HG03025 (cell line): ENCODE measurements around the gene IQCF2.
"Not testable (repeated sequence)": the region's sequence is repeated elsewhere in the genome, so short reads cannot be mapped to it uniquely, and the experiment has no call there.

ENCODE experiments used
- ATAC-seq: cut with Tn5 transposase; IDR thresholded peaks from one replicate; pipeline ENCODE4 v1.9.1; 2021; ENCODE audit warnings: mild to moderate bottlenecking, moderate library complexity; ENCODE audit not compliant: unreplicated experiment, low FRiP score

Gene IQCF2

DNA sequence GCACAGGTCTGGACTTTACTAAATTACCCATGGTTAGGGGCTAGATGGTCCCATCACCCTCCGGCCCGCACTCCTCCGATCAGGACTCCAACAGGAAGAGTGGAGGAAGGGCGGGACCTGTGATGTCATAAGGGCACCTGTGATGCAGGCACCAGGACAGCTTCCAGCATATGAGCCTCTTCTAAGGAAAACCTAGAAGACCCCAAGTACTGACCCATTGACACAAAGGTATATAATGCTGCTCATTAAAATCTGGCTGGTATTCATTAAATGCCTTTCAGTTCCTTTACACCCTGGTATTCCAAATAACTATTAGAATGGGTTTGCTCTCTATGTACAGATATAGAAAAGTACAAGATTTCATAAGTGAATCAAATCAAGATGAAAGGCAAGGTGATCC lies 14.1 kb downstream of the IQCF2 start, which contains the start of gene IQCF5:
IQCF5 (minus strand) TSS at position 101 of the 400 bp plus-strand sequence; CDS start at position 31, 70 bp downstream.
- ATAC-seq = no peak

- ATAC-seq = no peak
Measured at GRCh38 chr3:51876186-51876585, 14.8 kb downstream of the IQCF2 start.

DNA sequence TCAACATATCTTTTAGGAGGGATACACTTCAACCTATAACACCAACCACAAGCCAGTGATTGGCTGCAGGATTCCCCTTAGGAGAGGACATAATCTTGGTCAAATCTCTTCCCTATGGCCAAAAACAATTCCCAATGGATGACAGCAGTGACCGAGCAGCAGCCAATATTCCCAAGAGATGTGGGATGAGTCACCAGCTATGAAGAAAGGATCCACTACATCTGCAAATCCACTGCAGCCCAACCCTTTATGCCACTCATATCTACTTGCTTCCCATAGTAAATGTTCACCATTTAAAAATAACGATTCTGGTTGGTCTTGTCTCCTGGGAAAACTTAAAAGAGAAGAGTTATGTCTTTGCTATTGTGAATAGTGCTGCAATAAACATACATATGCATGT lies 18.5 kb downstream of the IQCF2 start:
- ATAC-seq = no peak

- ATAC-seq = no peak
Measured at GRCh38 chr3:51886447-51886846, 25.0 kb downstream of the IQCF2 start.

DNA sequence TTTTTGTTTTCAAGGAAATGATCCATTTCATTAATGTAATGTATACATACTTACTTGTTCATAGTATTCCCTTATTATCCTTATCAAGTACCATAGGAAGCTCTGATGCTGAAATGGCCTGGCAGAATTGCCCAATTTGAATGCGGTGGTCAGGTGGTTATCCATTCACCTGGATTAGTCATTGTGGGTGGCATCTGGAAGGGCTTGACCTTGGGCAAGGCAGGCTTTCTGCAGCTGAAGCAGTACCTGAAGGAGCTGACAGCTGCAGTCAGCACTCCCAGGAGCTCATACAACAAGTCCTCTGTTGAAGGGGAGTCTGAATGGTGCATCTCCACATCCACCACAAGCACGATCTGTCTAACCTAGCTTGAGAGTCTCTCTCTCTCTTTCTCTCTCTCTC lies 26.2 kb downstream of the IQCF2 start:
- ATAC-seq = no peak

DNA sequence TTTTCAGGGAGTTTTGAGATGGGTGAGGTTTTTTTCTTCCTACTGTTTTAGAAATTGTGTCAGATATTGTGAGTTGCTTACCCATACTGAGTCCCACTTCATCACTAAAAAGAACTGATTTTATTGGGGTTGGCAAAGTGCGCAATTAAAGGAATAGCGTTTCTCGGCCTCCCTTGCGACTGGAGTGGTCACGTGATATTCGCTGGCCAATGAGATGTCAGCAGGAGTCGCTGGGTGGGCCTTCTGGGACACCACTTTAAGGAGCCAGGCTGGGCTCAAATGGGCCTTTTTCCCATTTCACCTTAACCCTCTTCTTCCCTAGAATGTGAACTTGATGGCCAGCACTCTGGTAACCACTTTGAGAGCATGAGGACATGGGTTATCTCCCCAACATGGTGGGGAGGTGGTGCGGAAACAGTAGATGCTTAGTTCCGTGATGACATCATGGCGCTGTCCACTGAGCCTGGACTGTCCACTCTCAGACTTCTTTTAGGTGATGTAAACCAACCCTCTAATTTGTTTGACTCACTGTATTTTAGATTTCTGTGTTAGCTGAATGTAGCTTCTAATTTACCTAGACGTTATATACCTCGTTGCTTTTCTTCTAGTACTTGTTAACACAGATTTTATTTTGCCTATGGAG lies 27.2 kb downstream of the IQCF2 start:
- no peak for ATAC-seq

DNA sequence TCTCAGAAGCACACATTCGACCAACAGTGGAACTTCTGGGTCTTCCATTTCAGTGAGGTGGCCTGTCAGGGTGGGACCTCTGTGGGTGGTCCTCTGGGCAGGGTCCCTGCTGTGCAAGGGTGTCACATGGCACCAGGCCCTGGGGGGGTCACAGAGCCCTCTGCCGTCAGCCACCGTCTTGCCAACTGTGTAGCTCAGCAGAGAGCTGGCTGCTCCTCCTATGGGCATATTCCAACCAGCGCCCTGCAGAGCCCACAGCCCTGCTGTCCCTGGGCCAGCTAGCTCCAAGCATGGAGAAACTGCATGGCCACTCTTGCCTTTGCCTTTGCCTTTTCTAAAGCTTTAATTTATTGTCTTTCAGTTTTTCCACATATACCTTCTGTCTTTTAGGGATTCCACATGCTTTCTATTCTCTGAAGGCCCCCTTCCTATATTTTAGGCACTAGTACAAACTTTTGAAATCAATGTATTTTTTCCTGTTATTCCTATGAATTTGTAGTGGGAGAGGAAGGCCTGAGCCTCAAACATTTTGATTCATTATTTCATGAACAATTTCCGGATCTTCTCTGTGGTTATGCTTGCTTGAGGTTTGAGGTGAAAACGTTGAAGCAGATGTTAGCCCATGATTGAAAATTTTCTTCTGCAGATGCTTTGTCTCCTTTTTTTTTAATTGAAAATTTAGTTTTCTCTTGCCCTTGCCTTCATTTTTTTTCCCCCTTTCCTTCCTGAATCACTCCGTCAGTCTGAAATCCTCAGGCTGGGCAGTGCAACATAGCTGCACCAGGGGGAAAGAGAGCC lies 30.0 kb downstream of the IQCF2 start:
- no peak for ATAC-seq

- no peak for ATAC-seq
Measured at GRCh38 chr3:51894391-51894790, 33.0 kb downstream of the IQCF2 start.

DNA sequence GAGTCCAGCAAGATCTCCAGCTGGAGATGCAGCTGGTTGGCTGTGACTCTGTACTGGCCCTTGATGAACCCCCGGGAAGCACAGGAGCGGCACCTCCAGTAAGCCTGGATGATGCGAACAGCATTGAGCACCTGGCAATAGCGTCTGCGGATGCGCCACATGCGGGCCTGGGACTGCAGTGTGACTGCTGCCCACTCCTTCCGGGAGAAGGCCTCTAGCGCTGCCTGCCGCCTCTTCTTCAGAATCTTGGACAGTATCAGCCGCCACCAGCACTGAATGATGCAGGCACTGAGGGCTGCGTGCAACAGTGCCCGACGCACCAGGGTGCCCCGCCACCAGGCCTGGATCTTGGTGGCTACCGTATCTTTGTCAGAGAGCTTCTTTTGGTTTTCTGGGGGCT lies 33.5 kb downstream of the IQCF2 start:
- ATAC-seq = no peak

- no peak for ATAC-seq
Measured at GRCh38 chr3:51896607-51897305, 35.3 kb downstream of the IQCF2 start.

GRCh38 chr3:51897391-51897790 lies 36.0 kb downstream of the IQCF2 start:
- no peak for ATAC-seq

DNA sequence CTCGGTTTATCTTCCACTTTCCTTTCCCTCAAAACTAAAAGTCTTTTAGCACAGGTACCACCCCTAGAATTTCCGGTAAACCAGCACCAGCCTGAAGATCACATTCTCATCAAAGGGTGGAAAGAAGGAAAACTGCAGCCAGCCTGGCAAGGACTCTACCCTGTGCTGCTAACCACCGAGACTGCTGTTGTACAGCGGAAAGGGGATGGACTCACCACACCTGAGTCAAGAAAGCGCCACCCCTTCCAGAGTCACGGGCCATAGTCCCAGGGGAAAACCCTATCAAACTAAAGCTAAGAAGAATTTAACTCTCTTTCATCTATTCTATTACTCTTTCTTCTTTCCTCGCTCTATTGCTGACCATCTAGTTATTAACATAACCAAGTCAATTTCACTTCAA lies 38.6 kb downstream of the IQCF2 start:
- ATAC-seq = not testable (repeated sequence)

DNA sequence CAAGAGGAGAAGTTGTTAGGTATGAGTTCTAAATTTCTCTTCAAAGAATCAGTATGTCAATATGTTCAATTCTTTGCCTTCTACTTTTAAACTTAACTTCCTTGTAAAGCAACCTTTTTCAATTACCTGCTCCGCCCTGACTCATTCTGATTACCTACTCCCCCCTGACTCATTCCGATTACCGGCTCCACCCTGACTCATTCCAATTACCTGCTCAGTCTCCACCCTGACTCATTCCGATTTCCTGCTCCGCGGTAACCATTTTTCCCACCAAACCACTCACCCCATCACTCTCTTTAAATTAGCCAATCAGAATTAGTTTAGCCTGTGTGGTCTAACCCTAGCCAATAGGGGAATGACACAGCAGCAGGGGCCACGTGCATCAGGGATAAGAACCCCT lies 40.9 kb downstream of the IQCF2 start:
- not testable (repeated sequence) for ATAC-seq

GRCh38 chr3:51904034-51904823 lies 42.8 kb downstream of the IQCF2 start:
- no peak for ATAC-seq

DNA sequence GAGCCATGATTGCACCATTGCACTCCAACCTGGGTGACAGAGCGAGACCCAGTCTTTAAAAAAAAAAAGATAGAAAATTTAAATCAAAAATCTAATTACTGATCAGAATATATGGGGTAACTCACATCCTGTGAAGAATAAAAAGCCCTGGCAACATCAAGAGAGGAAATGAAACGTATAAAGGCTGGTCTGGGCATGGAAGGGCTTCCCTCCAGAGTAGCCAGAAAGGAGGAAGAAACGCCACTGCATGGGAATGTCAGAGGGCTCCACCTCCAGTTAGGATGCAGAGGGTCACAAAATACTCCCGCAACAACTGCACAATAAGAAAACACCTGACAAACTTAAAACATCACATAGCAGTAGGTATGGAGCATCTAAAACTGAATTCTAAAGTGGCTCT lies 46.6 kb downstream of the IQCF2 start:
- no peak for ATAC-seq
